ENCODE data around the gene MT2A.

Gene MT2A

DNA sequence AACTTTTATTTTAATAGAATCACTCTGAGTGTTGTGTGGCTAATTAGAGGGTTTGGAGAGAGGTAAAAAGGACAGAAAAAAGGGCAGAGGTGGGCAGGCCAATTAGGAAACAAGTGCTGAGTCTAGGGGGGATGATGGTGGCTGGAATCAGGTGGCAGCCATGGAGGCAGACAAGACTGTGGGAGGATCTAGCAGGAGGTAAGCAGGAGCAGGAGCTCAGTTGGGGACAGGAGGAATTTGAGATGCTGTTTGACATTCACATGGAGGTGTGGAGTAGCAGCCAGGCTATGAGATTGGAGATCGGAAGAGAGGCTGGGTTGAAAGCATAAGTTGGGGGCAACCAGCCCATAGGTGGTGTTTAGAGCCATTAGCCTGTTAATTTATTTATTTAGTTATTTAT lies 47.3 kb upstream of the MT2A start:
- no peaks in the 10 kb centered on the region for H3K79me2 ChIP-seq (ENCODE audit: insufficient read depth, low read length)
- no peak overlapping the region for H2AFZ ChIP-seq (ENCODE audit: low read depth, low read length)
- H3K36me3 ChIP-seq (ENCODE audit: insufficient read depth, low read length) = no peaks in the 10 kb centered on the region
- DNase-seq (no peak), ATAC-seq (ENCODE audit: insufficient read depth, low read depth) (no peak)
- H3K9ac ChIP-seq (ENCODE audit: low read depth, low read length) = no peak overlapping the region
- H3K4me2 ChIP-seq (ENCODE audit: insufficient read depth, low read length) = no peak overlapping the region
- TF ChIP-seq CTCF (IDR thresholded peaks at IDR 0.05; ENCODE audit: borderline replicate concordance, extremely low read depth, low read length, poor library complexity, severe bottlenecking) (no peak), EZH2 (IDR thresholded peaks at IDR 0.05; ENCODE audit: borderline replicate concordance, low read depth, low read length, severe bottlenecking) (no peak)
- no peaks in the 10 kb centered on the region for H3K4me1 ChIP-seq (ENCODE audit: insufficient read depth, low read length)
- no peak overlapping the region for H3K27ac ChIP-seq (ENCODE audit: low read length)
- no peaks in the 10 kb centered on the region for H3K9me3 ChIP-seq (ENCODE audit: insufficient read depth, low read length, severe bottlenecking)
- H3K4me3 ChIP-seq (ENCODE audit: low read depth in 1 of 2, low read length in 2 of 2) = no peak overlapping the region
- H3K27me3 ChIP-seq (ENCODE audit: insufficient read depth, low read length, poor library complexity) = peaks cover 15% of the 10 kb centered on the region
- H4K20me1 ChIP-seq (ENCODE audit: insufficient read depth, low read length) = no peaks in the 10 kb centered on the region

GRCh38 chr16:56564793-56565477 lies 43.4 kb upstream of the MT2A start, which contains the start of gene MT4:
TSS of gene MT4 (plus strand) at chr16:56565073. CDS start at chr16:56565129, 56 bp downstream.
- Histone ChIP-seq H3K36me3 (ENCODE audit: insufficient read depth, low read length) (no peaks in the 10 kb centered on the region), H3K27me3 (ENCODE audit: insufficient read depth, low read length, poor library complexity) (peaks cover 8% of the 10 kb centered on the region), H3K4me3 (ENCODE audit: low read depth in 1 of 2, low read length in 2 of 2) (no peak within 1 kb of the TSS), H4K20me1 (ENCODE audit: insufficient read depth, low read length) (no peaks in the 10 kb centered on the region), H3K79me2 (ENCODE audit: insufficient read depth, low read length) (no peaks in the 10 kb centered on the region), H3K4me2 (ENCODE audit: insufficient read depth, low read length) (no peak within 1 kb of the TSS), H3K4me1 (ENCODE audit: insufficient read depth, low read length) (no peaks in the 10 kb centered on the region), H2AFZ (ENCODE audit: low read depth, low read length) (no peak within 1 kb of the TSS), H3K9ac (ENCODE audit: low read depth, low read length) (no peak within 1 kb of the TSS), H3K27ac (ENCODE audit: low read length) (no peak within 1 kb of the TSS), H3K9me3 (ENCODE audit: insufficient read depth, low read length, severe bottlenecking) (no peaks in the 10 kb centered on the region)
- no peak for TF ChIP-seq EZH2 (IDR thresholded peaks at IDR 0.05; ENCODE audit: borderline replicate concordance, low read depth, low read length, severe bottlenecking)
- no peak for TF ChIP-seq CTCF (IDR thresholded peaks at IDR 0.05; ENCODE audit: borderline replicate concordance, extremely low read depth, low read length, poor library complexity, severe bottlenecking)
- ATAC-seq (ENCODE audit: insufficient read depth, low read depth) (no peak), DNase-seq (no peak)

DNA sequence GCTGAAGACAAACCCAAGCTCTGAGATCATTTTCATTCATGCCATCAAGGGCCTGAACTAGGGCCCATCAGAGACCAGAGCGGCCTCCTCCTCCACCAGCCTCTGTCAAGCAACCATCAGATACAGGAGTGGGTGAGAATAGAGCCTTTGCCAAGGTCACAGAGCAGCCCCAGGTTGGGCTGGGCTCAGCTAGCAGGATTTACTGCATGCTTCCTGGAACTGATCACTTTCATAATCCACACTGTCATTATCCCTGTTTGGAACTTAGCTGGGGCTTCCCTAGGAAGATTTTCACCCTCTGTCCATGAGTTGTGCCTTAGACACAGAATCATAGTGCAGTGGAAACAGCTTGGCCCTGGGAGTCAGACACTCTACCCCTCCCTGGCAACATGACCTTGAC lies 38.4 kb upstream of the MT2A start:
- no peak overlapping the region for H3K4me3 ChIP-seq (ENCODE audit: low read depth in 1 of 2, low read length in 2 of 2)
- TF ChIP-seq EZH2 (IDR thresholded peaks at IDR 0.05; ENCODE audit: borderline replicate concordance, low read depth, low read length, severe bottlenecking) = no peak
- TF ChIP-seq CTCF (IDR thresholded peaks at IDR 0.05; ENCODE audit: borderline replicate concordance, extremely low read depth, low read length, poor library complexity, severe bottlenecking) = no peak
- H4K20me1 ChIP-seq (ENCODE audit: insufficient read depth, low read length) = no peaks in the 10 kb centered on the region
- no peaks in the 10 kb centered on the region for H3K79me2 ChIP-seq (ENCODE audit: insufficient read depth, low read length)
- no peaks in the 10 kb centered on the region for H3K4me1 ChIP-seq (ENCODE audit: insufficient read depth, low read length)
- no peak overlapping the region for H3K4me2 ChIP-seq (ENCODE audit: insufficient read depth, low read length)
- H3K9ac ChIP-seq (ENCODE audit: low read depth, low read length) = no peak overlapping the region
- H3K27me3 ChIP-seq (ENCODE audit: insufficient read depth, low read length, poor library complexity) = peaks cover 2% of the 10 kb centered on the region
- DNase-seq = no peak
- no peak overlapping the region for H3K27ac ChIP-seq (ENCODE audit: low read length)
- no peaks in the 10 kb centered on the region for H3K9me3 ChIP-seq (ENCODE audit: insufficient read depth, low read length, severe bottlenecking)
- H3K36me3 ChIP-seq (ENCODE audit: insufficient read depth, low read length) = no peaks in the 10 kb centered on the region
- H2AFZ ChIP-seq (ENCODE audit: low read depth, low read length) = no peak overlapping the region
- no peak for ATAC-seq (ENCODE audit: insufficient read depth, low read depth)

Data from DND-41 (cell line).